ENCODE results near the gene VKORC1L1. TPM values are rescaled to one million over a fixed set of nuclear protein-coding genes. Genes with fewer than 3 reads are reported as not detected.
A peak's percentile ranks its signal among the peaks of the same experiment; 100 is the strongest.
"Not testable (repeated sequence)": the region's sequence is repeated elsewhere in the genome, so short reads cannot be mapped to it uniquely, and the experiment has no call there.

The VKORC1L1 gene
- total RNA-seq, 2 donors from 2014 or later, result 21.3 to 26.0 TPM

DNA sequence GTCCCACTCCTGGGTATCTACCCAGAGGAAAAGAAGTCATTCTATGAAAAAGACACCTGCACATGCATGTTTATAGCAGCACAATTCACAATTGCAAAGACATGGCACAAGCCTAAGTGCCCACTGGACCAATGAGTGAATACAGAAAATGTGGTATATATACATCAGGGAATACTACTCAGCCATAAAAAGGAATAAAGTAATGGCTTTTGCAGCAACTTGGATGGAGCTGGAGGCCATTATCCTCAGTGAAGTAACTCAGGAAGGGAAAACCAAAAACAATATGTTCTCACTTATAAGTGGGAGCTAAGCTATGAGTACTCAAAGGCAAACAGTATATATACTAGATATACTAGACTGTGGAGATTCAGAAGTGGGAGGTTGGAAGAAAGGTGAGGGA, 53.7 kb downstream of the VKORC1L1 start:
- intact Hi-C loops (cut with DNase I), result no loop called here
- no peak for TF ChIP-seq CTCF (IDR thresholded peaks at IDR 0.05)
- Histone ChIP-seq H3K4me1 (no peaks in the 10 kb centered on the region), H3K4me3 (no peak overlapping the region), H3K36me3 (no peaks in the 10 kb centered on the region), H3K27me3 (no peaks in the 10 kb centered on the region), H3K27ac (no peak overlapping the region), H3K9me3 (no peaks in the 10 kb centered on the region), H3K9ac (ENCODE audit: low read depth in 2 of 2, low read length in 2 of 2) (no peak overlapping the region)
- no peak for DNase-seq

- intact Hi-C loops (cut with DNase I), result no loop called here
- Histone ChIP-seq H3K36me3 (no peaks in the 10 kb centered on the region), H3K4me1 (no peaks in the 10 kb centered on the region), H3K4me3 (no peak overlapping the region), H3K27me3 (no peaks in the 10 kb centered on the region), H3K27ac (no peak overlapping the region), H3K9ac (ENCODE audit: low read depth in 2 of 2, low read length in 2 of 2) (no peak overlapping the region), H3K9me3 (no peaks in the 10 kb centered on the region)
- peak; percentile 45 for DNase-seq
- TF ChIP-seq CTCF (IDR thresholded peaks at IDR 0.05), result no peak
Measured at GRCh38 chr7:65927489-65928448, 54.9 kb downstream of the VKORC1L1 start.

DNA sequence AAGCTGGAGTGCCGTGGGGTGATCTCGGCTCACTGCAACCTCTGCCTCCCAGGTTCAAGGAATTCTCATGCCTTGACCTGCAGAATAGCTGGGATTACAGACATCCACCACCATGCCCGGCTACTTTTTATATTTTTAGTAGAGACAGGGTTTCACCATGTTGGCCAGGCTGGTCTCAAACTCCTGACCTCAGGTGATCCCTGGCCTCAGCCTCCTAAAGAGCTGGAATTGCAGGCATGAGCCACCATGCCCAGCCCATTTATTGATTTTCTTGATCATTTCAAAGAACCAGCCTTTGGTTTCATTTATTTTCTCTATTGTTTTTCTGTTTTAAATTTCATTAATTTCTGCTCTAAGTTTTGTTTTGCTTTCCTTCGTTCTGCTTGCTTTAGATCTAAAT, 58.8 kb downstream of the VKORC1L1 start:
- H3K36me3 ChIP-seq, result no peaks in the 10 kb centered on the region
- no peaks in the 10 kb centered on the region for H3K9me3 ChIP-seq
- H3K27me3 ChIP-seq, result no peaks in the 10 kb centered on the region
- no peak overlapping the region for H3K9ac ChIP-seq (ENCODE audit: low read depth in 2 of 2, low read length in 2 of 2)
- no peak overlapping the region for H3K4me3 ChIP-seq
- H3K4me1 ChIP-seq, result no peaks in the 10 kb centered on the region
- no peak overlapping the region for H3K27ac ChIP-seq
- no peak for DNase-seq
- intact Hi-C loops (cut with DNase I), result no loop called here
- TF ChIP-seq CTCF (IDR thresholded peaks at IDR 0.05), result no peak

GRCh38 chr7:65937296-65937695, 64.4 kb downstream of the VKORC1L1 start:
- H3K9ac ChIP-seq (ENCODE audit: low read depth in 2 of 2, low read length in 2 of 2), result no peak overlapping the region
- H3K9me3 ChIP-seq, result no peaks in the 10 kb centered on the region
- H3K27me3 ChIP-seq, result no peaks in the 10 kb centered on the region
- TF ChIP-seq CTCF (IDR thresholded peaks at IDR 0.05), result no peak
- H3K4me1 ChIP-seq, result no peaks in the 10 kb centered on the region
- H3K27ac ChIP-seq, result no peak overlapping the region
- no peaks in the 10 kb centered on the region for H3K36me3 ChIP-seq
- no peak for DNase-seq
- no peak overlapping the region for H3K4me3 ChIP-seq
- intact Hi-C loops (cut with DNase I), result no loop called here

DNA sequence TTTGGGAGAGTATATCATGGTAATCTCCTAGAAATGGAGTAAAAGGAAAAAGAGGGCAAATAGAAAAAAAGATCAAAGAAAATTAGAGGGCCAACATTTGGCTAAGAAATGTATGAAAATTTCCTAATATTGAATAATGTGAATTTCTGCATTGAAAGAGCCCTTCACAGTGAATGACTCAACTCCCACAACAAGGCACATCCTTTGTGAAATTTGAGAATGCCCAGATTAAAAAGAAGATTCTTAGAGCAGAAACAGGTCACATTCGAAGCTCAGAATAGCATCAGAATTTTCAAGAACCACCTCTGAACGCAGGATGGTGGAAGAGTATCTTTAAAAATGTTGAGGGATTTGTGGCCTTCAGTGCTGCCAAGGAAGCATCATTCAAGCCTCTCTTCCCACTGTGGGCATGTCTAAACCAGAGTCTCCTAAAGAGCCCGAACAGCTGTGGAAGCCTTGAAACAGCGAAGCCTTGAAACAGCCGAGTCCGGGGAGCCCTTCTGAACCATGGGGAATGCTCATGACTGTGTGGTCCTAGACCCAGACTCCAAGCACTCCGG, 65.5 kb downstream of the VKORC1L1 start:
- Histone ChIP-seq H3K9me3 (no peaks in the 10 kb centered on the region), H3K4me3 (no peak overlapping the region), H3K27me3 (no peaks in the 10 kb centered on the region), H3K27ac (no peak overlapping the region), H3K4me1 (no peaks in the 10 kb centered on the region), H3K36me3 (no peaks in the 10 kb centered on the region), H3K9ac (ENCODE audit: low read depth in 2 of 2, low read length in 2 of 2) (no peak overlapping the region)
- DNase-seq, result no peak
- TF ChIP-seq CTCF (IDR thresholded peaks at IDR 0.05), result no peak
- intact Hi-C loops (cut with DNase I), result no loop called here

- H3K9me3 ChIP-seq; intact Hi-C loops (cut with DNase I); DNase-seq; H3K4me1 ChIP-seq; H3K27me3 ChIP-seq; H3K4me3 ChIP-seq; H3K9ac ChIP-seq (ENCODE audit: low read depth in 2 of 2, low read length in 2 of 2); H3K36me3 ChIP-seq; H3K27ac ChIP-seq: not testable (repeated sequence)
Measured at GRCh38 chr7:65945787-65946186, 72.9 kb downstream of the VKORC1L1 start.

Data from colonic mucosa (tissue), 4 donors.